ENCODE results near the gene PLEKHF1.

Gene PLEKHF1

DNA sequence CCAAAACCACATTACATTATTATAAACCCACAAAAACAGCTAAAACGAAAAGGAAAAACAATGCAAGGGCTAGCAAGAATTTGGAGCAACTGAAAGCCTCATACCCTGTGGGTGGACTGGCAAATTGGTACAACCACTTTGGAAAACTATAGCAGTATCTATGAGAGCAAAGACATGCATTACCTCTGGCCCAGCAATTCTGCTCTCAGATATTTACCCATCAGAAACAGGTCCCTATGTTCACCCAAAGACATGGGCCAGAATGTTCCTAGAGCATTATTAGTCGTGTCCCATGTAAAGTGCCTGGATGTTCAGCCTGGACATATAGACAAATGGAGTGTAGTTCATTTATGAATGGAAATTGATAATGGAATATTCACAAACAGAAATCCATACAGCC is 31.3 kb upstream of the PLEKHF1 start:
- ATAC-seq (ENCODE audit: insufficient read depth, low read depth) = no peak
- no peaks in the 10 kb centered on the region for H3K9me3 ChIP-seq (ENCODE audit: insufficient read depth, low read length, severe bottlenecking)
- H3K27me3 ChIP-seq (ENCODE audit: insufficient read depth, low read length, poor library complexity) = no peaks in the 10 kb centered on the region
- H4K20me1 ChIP-seq (ENCODE audit: insufficient read depth, low read length) = no peaks in the 10 kb centered on the region
- no peaks in the 10 kb centered on the region for H3K79me2 ChIP-seq (ENCODE audit: insufficient read depth, low read length)
- H3K4me3 ChIP-seq (ENCODE audit: low read depth in 1 of 2, low read length in 2 of 2) = no peak overlapping the region
- no peak for DNase-seq
- no peak overlapping the region for H2AFZ ChIP-seq (ENCODE audit: low read depth, low read length)
- no peak overlapping the region for H3K4me2 ChIP-seq (ENCODE audit: insufficient read depth, low read length)
- no peaks in the 10 kb centered on the region for H3K36me3 ChIP-seq (ENCODE audit: insufficient read depth, low read length)
- TF ChIP-seq CTCF (IDR thresholded peaks at IDR 0.05; ENCODE audit: borderline replicate concordance, extremely low read depth, low read length, poor library complexity, severe bottlenecking) (no peak), EZH2 (IDR thresholded peaks at IDR 0.05; ENCODE audit: borderline replicate concordance, low read depth, low read length, severe bottlenecking) (no peak)
- no peak overlapping the region for H3K9ac ChIP-seq (ENCODE audit: low read depth, low read length)
- no peaks in the 10 kb centered on the region for H3K4me1 ChIP-seq (ENCODE audit: insufficient read depth, low read length)
- H3K27ac ChIP-seq (ENCODE audit: low read length) = no peak overlapping the region

DNA sequence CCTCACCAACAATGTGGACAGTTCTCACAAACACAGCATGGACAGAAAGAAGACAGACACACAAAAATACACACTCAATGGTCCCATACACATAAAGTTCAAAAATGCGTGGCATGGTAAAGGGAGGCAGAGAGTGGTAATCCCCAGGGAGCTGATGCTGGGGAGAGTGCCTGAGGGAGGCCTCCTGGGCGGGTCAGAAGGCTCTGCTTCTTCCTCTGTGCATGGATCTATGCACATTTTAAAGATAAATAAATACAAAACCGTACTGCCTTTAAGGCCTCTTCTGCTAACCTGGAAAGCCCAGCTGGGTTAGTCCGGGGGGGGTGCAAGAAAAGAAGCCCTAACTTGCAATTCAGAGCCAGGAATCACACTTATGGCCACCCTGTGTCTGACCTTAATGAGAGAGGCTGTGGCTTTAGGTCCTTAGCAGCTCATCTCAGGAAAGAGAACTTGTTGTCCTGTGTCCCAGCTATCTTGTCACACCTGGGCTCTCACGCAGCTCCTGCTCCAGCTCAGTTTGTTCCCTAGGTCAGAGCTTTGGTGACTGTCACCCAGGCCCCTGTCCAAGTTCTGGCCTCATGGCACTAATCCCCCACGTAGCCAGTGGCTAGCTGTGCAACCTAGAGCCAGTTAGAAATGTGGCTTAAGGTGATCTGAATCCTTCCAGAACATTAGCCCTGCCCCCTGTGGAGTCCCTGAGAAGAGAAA is 30.7 kb upstream of the PLEKHF1 start:
- Histone ChIP-seq H3K4me2 (ENCODE audit: insufficient read depth, low read length) (no peak overlapping the region), H3K27me3 (ENCODE audit: insufficient read depth, low read length, poor library complexity) (no peaks in the 10 kb centered on the region), H3K79me2 (ENCODE audit: insufficient read depth, low read length) (no peaks in the 10 kb centered on the region), H2AFZ (ENCODE audit: low read depth, low read length) (no peak overlapping the region), H3K4me3 (ENCODE audit: low read depth in 1 of 2, low read length in 2 of 2) (no peak overlapping the region), H3K9me3 (ENCODE audit: insufficient read depth, low read length, severe bottlenecking) (no peaks in the 10 kb centered on the region), H4K20me1 (ENCODE audit: insufficient read depth, low read length) (no peaks in the 10 kb centered on the region), H3K4me1 (ENCODE audit: insufficient read depth, low read length) (no peaks in the 10 kb centered on the region), H3K36me3 (ENCODE audit: insufficient read depth, low read length) (no peaks in the 10 kb centered on the region), H3K27ac (ENCODE audit: low read length) (no peak overlapping the region), H3K9ac (ENCODE audit: low read depth, low read length) (no peak overlapping the region)
- TF ChIP-seq CTCF (IDR thresholded peaks at IDR 0.05; ENCODE audit: borderline replicate concordance, extremely low read depth, low read length, poor library complexity, severe bottlenecking) (no peak), EZH2 (IDR thresholded peaks at IDR 0.05; ENCODE audit: borderline replicate concordance, low read depth, low read length, severe bottlenecking) (no peak)
- DNase-seq = no peak
- ATAC-seq (ENCODE audit: insufficient read depth, low read depth) = no peak

- ATAC-seq (ENCODE audit: insufficient read depth, low read depth) = no peak
- Histone ChIP-seq H3K9ac (ENCODE audit: low read depth, low read length) (no peak overlapping the region), H3K27ac (ENCODE audit: low read length) (no peak overlapping the region), H3K27me3 (ENCODE audit: insufficient read depth, low read length, poor library complexity) (no peaks in the 10 kb centered on the region), H2AFZ (ENCODE audit: low read depth, low read length) (no peak overlapping the region), H3K4me2 (ENCODE audit: insufficient read depth, low read length) (no peak overlapping the region), H3K4me1 (ENCODE audit: insufficient read depth, low read length) (no peaks in the 10 kb centered on the region), H4K20me1 (ENCODE audit: insufficient read depth, low read length) (no peaks in the 10 kb centered on the region), H3K79me2 (ENCODE audit: insufficient read depth, low read length) (no peaks in the 10 kb centered on the region), H3K4me3 (ENCODE audit: low read depth in 1 of 2, low read length in 2 of 2) (no peak overlapping the region), H3K36me3 (ENCODE audit: insufficient read depth, low read length) (no peaks in the 10 kb centered on the region), H3K9me3 (ENCODE audit: insufficient read depth, low read length, severe bottlenecking) (no peaks in the 10 kb centered on the region)
- DNase-seq = no peak
- TF ChIP-seq CTCF (IDR thresholded peaks at IDR 0.05; ENCODE audit: borderline replicate concordance, extremely low read depth, low read length, poor library complexity, severe bottlenecking) (no peak), EZH2 (IDR thresholded peaks at IDR 0.05; ENCODE audit: borderline replicate concordance, low read depth, low read length, severe bottlenecking) (no peak)
Measured at GRCh38 chr19:29635963-29636362, 29.3 kb upstream of the PLEKHF1 start.

Data from DND-41 (cell line).